Upper lobe of left lung (tissue), 4 donors: ENCODE results near the gene CDH13.

Source experiments
- CTCF ChIP-seq, 6 experiments: fragments of 450-650 bp in 4 of 6; fragments of 200-600 bp in 2 of 6; sonication (generic) in 2 of 6; IDR thresholded peaks; one replicate each; pipeline ENCODE4 v1.5.1; 2016 to 2019; ENCODE audit warnings: antibody characterized with exemption in 6 of 6
- POLR2AphosphoS5 ChIP-seq, 2 donors: sonication (generic); formaldehyde crosslinking; IDR thresholded peaks; one replicate each; pipeline ENCODE4 v1.5.1; 2017; ENCODE audit warnings: antibody characterized with exemption in 2 of 2

- no peak for TF ChIP-seq CTCF (IDR thresholded peaks at IDR 0.05)
- TF ChIP-seq POLR2AphosphoS5 (IDR thresholded peaks at IDR 0.05) = no peak
Measured at GRCh38 chr16:83353241-83353640, 726.5 kb downstream of the CDH13 start.
